NK-92 treated with Interleukin-12 subunit alpha and Interleukin-12 subunit beta, amount 100 ng/mL, for 24 hours (cell line): Measurements from ENCODE around the gene TEX13B.

Experiments used
- DNase-seq: peaks from one replicate; lab custom pipeline; 2025; lab: John Stamatoyannopoulos, UW

The TEX13B gene

GRCh38 chrX:107935664-107936433 is 46.3 kb downstream of the TEX13B start:
- DNase-seq = no peak

GRCh38 chrX:107935200-107935599 is 47.0 kb downstream of the TEX13B start:
- DNase-seq = no peak

DNA sequence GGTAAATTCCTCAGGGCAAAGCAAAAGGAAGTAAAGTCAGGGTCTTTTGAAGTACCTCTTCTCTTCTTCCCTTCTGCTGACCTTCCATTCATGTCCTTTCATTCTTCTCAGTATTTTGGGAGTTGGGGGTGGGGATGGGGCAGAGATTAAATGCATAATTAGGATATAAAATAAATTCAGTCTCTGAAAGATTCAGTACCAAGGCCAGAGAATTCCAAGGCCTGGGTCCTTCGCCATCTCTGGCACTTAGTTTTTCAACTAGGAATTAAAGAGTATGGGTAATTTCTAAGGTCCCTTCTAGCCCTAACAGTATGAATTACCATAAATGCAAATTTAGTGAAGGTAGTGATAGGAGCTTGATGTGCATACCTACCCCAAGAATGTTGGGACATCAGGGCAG is 47.9 kb downstream of the TEX13B start:
- DNase-seq = no peak
